Body of pancreas (tissue), 4 donors: Measurements from ENCODE around the gene GALNT9.

Source experiments
- CTCF ChIP-seq, 7 experiments: fragments of 450-650 bp in 4 of 7; fragments of 200-600 bp in 3 of 7; sonication (generic) in 3 of 7; IDR thresholded peaks; one replicate each; pipeline ENCODE4 v1.5.1; 2016 to 2019; ENCODE audit warnings: antibody characterized with exemption in 7 of 7
- POLR2A ChIP-seq, 3 donors: fragments of 450-650 bp; IDR thresholded peaks; one replicate each; pipeline ENCODE4 v1.6.1; 2016; ENCODE audit warnings: antibody characterized with exemption in 3 of 3, mild to moderate bottlenecking in 2 of 3

DNA sequence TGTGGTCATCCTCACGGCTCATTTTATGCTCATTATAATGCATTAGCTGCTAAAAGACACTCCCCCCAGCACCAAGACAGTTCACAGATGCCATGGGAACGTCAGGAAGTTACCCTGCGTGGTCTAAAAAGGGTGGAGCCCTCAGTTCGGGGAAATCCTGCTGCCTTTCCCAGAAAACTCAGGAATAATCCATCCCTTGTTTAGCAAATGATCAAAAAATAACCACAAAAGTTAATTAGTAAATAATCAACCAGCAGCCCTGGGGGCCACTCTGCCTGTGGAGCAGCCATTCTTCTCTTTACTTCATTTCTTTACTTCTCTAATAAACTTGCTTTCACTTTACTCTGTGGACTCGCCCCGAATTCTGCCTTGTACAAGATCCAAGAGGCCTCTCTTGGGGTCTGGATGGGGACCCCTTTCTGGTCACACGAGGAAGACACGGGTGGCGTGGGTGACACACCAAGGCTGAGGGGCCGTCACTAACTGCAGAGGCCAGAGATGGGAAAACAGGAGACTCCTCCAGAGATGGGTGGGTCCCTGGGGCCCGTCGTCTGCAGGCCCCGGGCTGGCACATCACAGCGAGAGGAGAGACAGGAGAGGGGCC, 119.7 kb downstream of the GALNT9 start:
- no peak for TF ChIP-seq CTCF (IDR thresholded peaks at IDR 0.05)
- no peak for TF ChIP-seq POLR2A (IDR thresholded peaks at IDR 0.05)
